ENCODE data around the gene GPR152. TPM values are rescaled to one million over a fixed set of nuclear protein-coding genes. Genes with fewer than 3 reads are reported as not detected.

Gene GPR152
- total RNA-seq, 1 experiment from 2014 or later, result not detected

DNA sequence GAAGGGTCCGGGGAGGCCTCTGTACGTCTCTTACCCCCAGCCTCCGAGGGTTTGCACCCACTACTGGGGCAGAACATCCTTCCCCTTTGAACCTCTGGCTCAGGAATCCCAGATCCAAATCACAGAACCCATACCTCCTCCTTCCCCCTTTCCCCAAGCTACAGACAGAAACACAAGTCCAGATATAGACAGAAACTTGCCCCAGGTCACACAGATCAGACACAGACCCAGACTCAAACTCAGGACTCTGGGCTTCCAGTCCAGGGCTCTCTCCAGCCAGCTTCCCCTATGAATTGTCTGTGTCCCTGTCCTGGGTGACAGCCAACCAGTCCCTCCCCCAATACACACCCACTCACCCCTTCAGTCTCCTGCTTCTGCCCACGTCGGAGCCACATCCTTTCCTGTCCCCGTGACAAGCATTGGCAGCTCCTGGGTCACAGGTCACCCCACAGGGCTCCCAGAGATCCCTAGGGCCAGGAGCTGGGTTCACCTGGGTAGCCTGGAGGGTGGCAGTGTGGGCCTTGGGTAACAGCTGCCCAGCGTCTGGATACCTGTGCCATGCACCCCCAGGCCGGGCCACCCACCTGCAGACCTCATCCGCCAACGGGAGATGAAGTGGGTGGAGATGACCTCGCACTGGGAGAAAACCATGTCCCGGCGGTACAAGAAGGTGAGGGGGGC is 47.9 kb downstream of the GPR152 start:
- Histone ChIP-seq H3K4me1 (ENCODE audit: control insufficient read depth in 1 of 2, insufficient read depth in 2 of 2, low read length in 2 of 2) (peaks cover 9 to 18% of the 10 kb centered on the region in 2 experiments), H4K20me1 (ENCODE audit: insufficient read depth) (no peaks in the 10 kb centered on the region), H3K27me3 (ENCODE audit: insufficient read depth, low read length) (no peaks in the 10 kb centered on the region), H3K4me2 (ENCODE audit: low read length) (no peak overlapping the region), H3K9me2 (ENCODE audit: insufficient read depth) (no peaks in the 10 kb centered on the region), H3K9ac (ENCODE audit: low read length) (no peak overlapping the region), H3K27ac (ENCODE audit: low read depth, low read length) (no peak overlapping the region), H3K4me3 (replicated peaks in 1 of 2; ENCODE audit: low read depth in 1 of 2, low read length in 2 of 2) (no peak overlapping the region), H3K79me2 (ENCODE audit: insufficient read depth, low read length) (peaks cover 15% of the 10 kb centered on the region), H3K36me3 (ENCODE audit: control insufficient read depth in 1 of 2, insufficient read depth in 2 of 2, low read length in 2 of 2) (no peaks in the 10 kb centered on the region), H2AFZ (ENCODE audit: low read depth, low read length, poor library complexity, severe bottlenecking) (no peak overlapping the region), H3K9me3 (ENCODE audit: control insufficient read depth in 1 of 2, insufficient read depth in 1 of 2, low read depth in 1 of 2, low read length in 2 of 2) (no peaks in the 10 kb centered on the region)
- ChIA-PET CTCF (no interaction called here), RAD21 (ENCODE audit: low non-redundant PET in 1 of 2, low total read pairs in 2 of 2, uncharacterized antibody in 2 of 2, unreplicated experiment in 2 of 2) (no interaction called here), POLR2A (no interaction called here)
- intact Hi-C loops (cut with micrococcal nuclease), result no loop called here
- ATAC-seq (no peak), DNase-seq (ENCODE audit: low read depth, low spot score) (no peak)
- no TSS peak for BruUV-seq (replicated peaks)
- TF ChIP-seq EZH2phosphoT487 (IDR thresholded peaks at IDR 0.05; ENCODE audit: borderline replicate concordance) (no peak), CEBPB (IDR thresholded peaks at IDR 0.05; ENCODE audit: low read depth) (no peak), TCF7L2 (IDR thresholded peaks at IDR 0.05; ENCODE audit: borderline replicate concordance, extremely low read depth, insufficient read depth, insufficient read length) (no peak), POLR2A (IDR thresholded peaks at IDR 0.05; ENCODE audit: borderline replicate concordance, extremely low read depth, insufficient read depth, insufficient read length) (no peak), SRF (IDR thresholded peaks at IDR 0.05; ENCODE audit: low read depth) (no peak), ELF1 (IDR thresholded peaks at IDR 0.05; ENCODE audit: borderline replicate concordance, low read depth) (no peak), EZH2 (IDR thresholded peaks at IDR 0.05) (no peak), SIN3A (IDR thresholded peaks at IDR 0.05; ENCODE audit: low read depth) (no peak), CBX3 (IDR thresholded peaks at IDR 0.05; ENCODE audit: low read depth) (no peak), ATF3 (IDR thresholded peaks at IDR 0.05) (no peak), ZNF274 (IDR thresholded peaks at IDR 0.05; ENCODE audit: low read depth, low read length) (no peak), JUND (IDR thresholded peaks at IDR 0.05) (no peak), SP1 (IDR thresholded peaks at IDR 0.05; ENCODE audit: low read depth) (no peak), FOSL1 (IDR thresholded peaks at IDR 0.05; ENCODE audit: low read depth) (no peak), RAD21 (IDR thresholded peaks at IDR 0.05; ENCODE audit: low read depth) (no peak)
- TF ChIP-seq, protein P1, sequence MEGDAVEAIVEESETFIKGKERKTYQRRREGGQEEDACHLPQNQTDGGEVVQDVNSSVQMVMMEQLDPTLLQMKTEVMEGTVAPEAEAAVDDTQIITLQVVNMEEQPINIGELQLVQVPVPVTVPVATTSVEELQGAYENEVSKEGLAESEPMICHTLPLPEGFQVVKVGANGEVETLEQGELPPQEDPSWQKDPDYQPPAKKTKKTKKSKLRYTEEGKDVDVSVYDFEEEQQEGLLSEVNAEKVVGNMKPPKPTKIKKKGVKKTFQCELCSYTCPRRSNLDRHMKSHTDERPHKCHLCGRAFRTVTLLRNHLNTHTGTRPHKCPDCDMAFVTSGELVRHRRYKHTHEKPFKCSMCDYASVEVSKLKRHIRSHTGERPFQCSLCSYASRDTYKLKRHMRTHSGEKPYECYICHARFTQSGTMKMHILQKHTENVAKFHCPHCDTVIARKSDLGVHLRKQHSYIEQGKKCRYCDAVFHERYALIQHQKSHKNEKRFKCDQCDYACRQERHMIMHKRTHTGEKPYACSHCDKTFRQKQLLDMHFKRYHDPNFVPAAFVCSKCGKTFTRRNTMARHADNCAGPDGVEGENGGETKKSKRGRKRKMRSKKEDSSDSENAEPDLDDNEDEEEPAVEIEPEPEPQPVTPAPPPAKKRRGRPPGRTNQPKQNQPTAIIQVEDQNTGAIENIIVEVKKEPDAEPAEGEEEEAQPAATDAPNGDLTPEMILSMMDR (IDR thresholded peaks at IDR 0.05 in 2 of 3, conservative IDR thresholded peaks at IDR 0.05 in 1 of 3; ENCODE audit: borderline replicate concordance in 1 of 3, insufficient read depth in 1 of 3, low read depth in 2 of 3, low read length in 2 of 3), result no peak
- TF ChIP-seq, protein P2, sequence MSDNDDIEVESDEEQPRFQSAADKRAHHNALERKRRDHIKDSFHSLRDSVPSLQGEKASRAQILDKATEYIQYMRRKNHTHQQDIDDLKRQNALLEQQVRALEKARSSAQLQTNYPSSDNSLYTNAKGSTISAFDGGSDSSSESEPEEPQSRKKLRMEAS (IDR thresholded peaks at IDR 0.05), result no peak
- TF ChIP-seq, protein P3, sequence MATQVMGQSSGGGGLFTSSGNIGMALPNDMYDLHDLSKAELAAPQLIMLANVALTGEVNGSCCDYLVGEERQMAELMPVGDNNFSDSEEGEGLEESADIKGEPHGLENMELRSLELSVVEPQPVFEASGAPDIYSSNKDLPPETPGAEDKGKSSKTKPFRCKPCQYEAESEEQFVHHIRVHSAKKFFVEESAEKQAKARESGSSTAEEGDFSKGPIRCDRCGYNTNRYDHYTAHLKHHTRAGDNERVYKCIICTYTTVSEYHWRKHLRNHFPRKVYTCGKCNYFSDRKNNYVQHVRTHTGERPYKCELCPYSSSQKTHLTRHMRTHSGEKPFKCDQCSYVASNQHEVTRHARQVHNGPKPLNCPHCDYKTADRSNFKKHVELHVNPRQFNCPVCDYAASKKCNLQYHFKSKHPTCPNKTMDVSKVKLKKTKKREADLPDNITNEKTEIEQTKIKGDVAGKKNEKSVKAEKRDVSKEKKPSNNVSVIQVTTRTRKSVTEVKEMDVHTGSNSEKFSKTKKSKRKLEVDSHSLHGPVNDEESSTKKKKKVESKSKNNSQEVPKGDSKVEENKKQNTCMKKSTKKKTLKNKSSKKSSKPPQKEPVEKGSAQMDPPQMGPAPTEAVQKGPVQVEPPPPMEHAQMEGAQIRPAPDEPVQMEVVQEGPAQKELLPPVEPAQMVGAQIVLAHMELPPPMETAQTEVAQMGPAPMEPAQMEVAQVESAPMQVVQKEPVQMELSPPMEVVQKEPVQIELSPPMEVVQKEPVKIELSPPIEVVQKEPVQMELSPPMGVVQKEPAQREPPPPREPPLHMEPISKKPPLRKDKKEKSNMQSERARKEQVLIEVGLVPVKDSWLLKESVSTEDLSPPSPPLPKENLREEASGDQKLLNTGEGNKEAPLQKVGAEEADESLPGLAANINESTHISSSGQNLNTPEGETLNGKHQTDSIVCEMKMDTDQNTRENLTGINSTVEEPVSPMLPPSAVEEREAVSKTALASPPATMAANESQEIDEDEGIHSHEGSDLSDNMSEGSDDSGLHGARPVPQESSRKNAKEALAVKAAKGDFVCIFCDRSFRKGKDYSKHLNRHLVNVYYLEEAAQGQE (IDR thresholded peaks at IDR 0.05; ENCODE audit: low read depth), result no peak
- TF ChIP-seq, protein P4, sequence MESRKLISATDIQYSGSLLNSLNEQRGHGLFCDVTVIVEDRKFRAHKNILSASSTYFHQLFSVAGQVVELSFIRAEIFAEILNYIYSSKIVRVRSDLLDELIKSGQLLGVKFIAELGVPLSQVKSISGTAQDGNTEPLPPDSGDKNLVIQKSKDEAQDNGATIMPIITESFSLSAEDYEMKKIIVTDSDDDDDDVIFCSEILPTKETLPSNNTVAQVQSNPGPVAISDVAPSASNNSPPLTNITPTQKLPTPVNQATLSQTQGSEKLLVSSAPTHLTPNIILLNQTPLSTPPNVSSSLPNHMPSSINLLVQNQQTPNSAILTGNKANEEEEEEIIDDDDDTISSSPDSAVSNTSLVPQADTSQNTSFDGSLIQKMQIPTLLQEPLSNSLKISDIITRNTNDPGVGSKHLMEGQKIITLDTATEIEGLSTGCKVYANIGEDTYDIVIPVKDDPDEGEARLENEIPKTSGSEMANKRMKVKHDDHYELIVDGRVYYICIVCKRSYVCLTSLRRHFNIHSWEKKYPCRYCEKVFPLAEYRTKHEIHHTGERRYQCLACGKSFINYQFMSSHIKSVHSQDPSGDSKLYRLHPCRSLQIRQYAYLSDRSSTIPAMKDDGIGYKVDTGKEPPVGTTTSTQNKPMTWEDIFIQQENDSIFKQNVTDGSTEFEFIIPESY (IDR thresholded peaks at IDR 0.05; ENCODE audit: extremely low read depth, insufficient replicate concordance, low read length), result no peak

All from HCT116 (cell line).